Right atrium auricular region (tissue), 2 donors: ENCODE results near the gene TEAD1. TPM values are rescaled to one million over a fixed set of nuclear protein-coding genes. Genes with fewer than 3 reads are reported as not detected.

Source experiments
- DNase-seq: peaks from one replicate; pipeline ENCODE4 v3.0.0-alpha.2; 2019; ENCODE audit warnings: low spot score
- H3K27ac ChIP-seq, 2 donors: fragments of 200-600 bp; sonication (generic); 1 replicate in 1 of 2; 2 replicates in 1 of 2; pipeline ENCODE4 v1.5.1; 2016 to 2019
- H3K27me3 ChIP-seq, 2 donors: fragments of 200-600 bp; sonication (generic); one replicate each; pipeline versions ENCODE4 v1.5.1 to v1.6.0; 2017 to 2019
- H3K36me3 ChIP-seq: fragments of 200-600 bp; sonication (generic); one replicate; pipeline ENCODE4 v1.5.1; 2016
- H3K4me1 ChIP-seq, 2 donors: fragments of 200-600 bp; sonication (generic); one replicate each; pipeline versions ENCODE4 v1.5.1 to v1.6.0; 2017 to 2019
- H3K4me3 ChIP-seq, 2 donors: fragments of 200-600 bp; sonication (generic); 1 replicate in 1 of 2; 2 replicates in 1 of 2; pipeline ENCODE4 v1.5.1; 2017 to 2019; ENCODE audit warnings: mild to moderate bottlenecking in 1 of 2, moderate library complexity in 1 of 2
- H3K9me3 ChIP-seq, 2 donors: fragments of 200-600 bp; sonication (generic); one replicate each; pipeline ENCODE4 v1.5.1; 2019
- CTCF ChIP-seq, 2 donors: fragments of 200-600 bp; sonication (generic); IDR thresholded peaks; one replicate each; pipeline ENCODE4 v1.5.1; 2019; ENCODE audit warnings: antibody characterized with exemption in 2 of 2
- total RNA-seq, 2 donors: library from RNA; depleted of rRNA; stranded (reverse); fragments of >200 nt; gene quantifications; one replicate each; pipeline ENCODE4 v1.1.0, GENCODE V29; 2016

TEAD1 gene
- total RNA-seq, 2 donors from 2014 or later: 73.8 to 99.8 TPM

DNA sequence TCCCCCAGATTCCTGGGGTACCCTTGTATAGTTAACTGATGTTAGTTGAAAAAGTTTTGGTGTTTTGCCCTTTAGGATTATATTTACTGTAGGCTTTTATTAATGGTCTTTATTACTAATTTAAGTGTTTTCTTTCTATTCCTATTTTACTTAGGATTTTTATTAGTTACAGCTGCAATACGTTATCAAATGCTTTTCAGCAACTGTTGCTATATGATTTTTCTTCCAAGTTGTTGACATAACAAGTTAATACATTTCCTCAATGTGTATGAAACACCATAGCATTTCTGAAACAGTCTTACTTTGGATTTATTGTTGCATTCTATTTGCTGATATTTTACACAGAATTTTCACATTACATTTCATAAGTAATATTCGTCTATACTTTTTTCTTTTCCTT is 253.7 kb downstream of the TEAD1 start:
- Histone ChIP-seq H3K4me3 (no peak overlapping the region), H3K4me1 (no peaks in the 10 kb centered on the region), H3K9me3 (no peaks in the 10 kb centered on the region), H3K27ac (no peak overlapping the region), H3K36me3 (peaks cover 15% of the 10 kb centered on the region), H3K27me3 (no peaks in the 10 kb centered on the region)
- TF ChIP-seq CTCF (IDR thresholded peaks at IDR 0.05): no peak
- DNase-seq: no peak

DNA sequence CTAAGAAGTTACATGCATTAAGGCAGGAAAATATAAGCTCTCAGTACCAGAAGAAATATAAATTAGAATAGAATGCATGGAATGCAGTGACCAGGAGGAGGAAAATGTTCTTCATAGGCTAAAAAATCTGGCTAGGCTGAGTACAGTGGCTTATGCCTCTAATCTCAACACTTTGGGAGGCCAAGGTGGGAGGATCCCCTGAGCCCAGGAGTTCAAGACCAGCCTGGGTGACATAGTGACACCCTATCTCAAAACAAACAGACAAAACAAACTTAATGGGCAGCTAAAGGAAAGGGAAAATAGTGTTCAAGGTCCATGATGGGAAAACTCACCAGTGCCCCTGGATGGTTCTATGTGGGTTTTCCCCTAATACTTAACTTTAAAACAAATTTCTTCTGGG is 256.6 kb downstream of the TEAD1 start:
- Histone ChIP-seq H3K4me1 (no peaks in the 10 kb centered on the region), H3K36me3 (peaks cover 6% of the 10 kb centered on the region), H3K4me3 (no peak overlapping the region), H3K27me3 (no peaks in the 10 kb centered on the region), H3K27ac (no peak overlapping the region), H3K9me3 (no peaks in the 10 kb centered on the region)
- no peak for TF ChIP-seq CTCF (IDR thresholded peaks at IDR 0.05)
- no peak for DNase-seq

DNA sequence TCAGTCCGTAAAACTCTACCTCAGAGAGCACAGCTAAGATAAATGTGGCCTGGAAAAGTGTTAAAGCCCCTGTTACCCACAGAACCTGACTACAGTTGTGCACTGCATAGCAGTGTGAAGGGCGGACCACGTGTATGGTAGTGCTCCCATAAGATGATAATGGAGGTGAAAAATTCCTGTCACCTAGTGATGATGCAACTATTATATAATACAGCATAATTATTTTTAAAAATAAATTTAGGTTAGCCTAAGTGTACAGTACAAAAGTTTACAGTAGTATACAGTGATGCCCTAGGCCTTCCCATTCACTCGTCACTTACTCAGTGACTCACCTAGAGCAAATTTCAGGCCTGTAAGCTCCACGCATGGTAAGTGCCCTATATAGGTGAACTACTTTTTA is 258.3 kb downstream of the TEAD1 start:
- no peak for DNase-seq
- Histone ChIP-seq H3K4me3 (no peak overlapping the region), H3K9me3 (no peaks in the 10 kb centered on the region), H3K4me1 (no peaks in the 10 kb centered on the region), H3K27me3 (no peaks in the 10 kb centered on the region), H3K36me3 (peaks cover 13% of the 10 kb centered on the region), H3K27ac (no peak overlapping the region)
- TF ChIP-seq CTCF (IDR thresholded peaks at IDR 0.05): no peak

GRCh38 chr11:12936200-12936599 is 262.0 kb downstream of the TEAD1 start:
- Histone ChIP-seq H3K27ac (no peak overlapping the region), H3K4me1 (no peaks in the 10 kb centered on the region), H3K27me3 (no peaks in the 10 kb centered on the region), H3K36me3 (peaks cover 36% of the 10 kb centered on the region), H3K4me3 (no peak overlapping the region), H3K9me3 (no peaks in the 10 kb centered on the region)
- no peak for TF ChIP-seq CTCF (IDR thresholded peaks at IDR 0.05)
- no peak for DNase-seq

- H3K4me1 ChIP-seq: no peaks in the 10 kb centered on the region
- H3K27me3 ChIP-seq: no peaks in the 10 kb centered on the region
- DNase-seq: no peak
- H3K27ac ChIP-seq: no peak overlapping the region
- H3K4me3 ChIP-seq: no peak overlapping the region
- H3K9me3 ChIP-seq: no peaks in the 10 kb centered on the region
- no peak for TF ChIP-seq CTCF (IDR thresholded peaks at IDR 0.05)
- peaks cover 39% of the 10 kb centered on the region for H3K36me3 ChIP-seq
Observed at GRCh38 chr11:12938590-12939247, 264.5 kb downstream of the TEAD1 start.

GRCh38 chr11:12941671-12942070 is 267.4 kb downstream of the TEAD1 start:
- H3K27me3 ChIP-seq: no peaks in the 10 kb centered on the region
- no peak overlapping the region for H3K27ac ChIP-seq
- no peak overlapping the region for H3K4me3 ChIP-seq
- no peaks in the 10 kb centered on the region for H3K4me1 ChIP-seq
- TF ChIP-seq CTCF (IDR thresholded peaks at IDR 0.05): no peak
- peaks cover 39% of the 10 kb centered on the region for H3K36me3 ChIP-seq
- H3K9me3 ChIP-seq: peaks cover 0 to 5% of the 10 kb centered on the region in 2 donors
- DNase-seq: no peak
